Caco-2 (cell line): ENCODE data around the gene PPTC7. TPM values are rescaled to one million over a fixed set of nuclear protein-coding genes. Genes with fewer than 3 reads are reported as not detected.

ENCODE experiments used
- BruUV-seq: library from RNA; stranded (reverse); fragments of 400-500 nt; replicated peaks from 2 replicates; lab custom pipeline; 2021; lab: Mats Ljungman, UMichigan
- CTCF ChIA-PET: fragments of 300-600 bp; sonication (Branson Sonifier 250); formaldehyde crosslinking; loops from one replicate; lab custom pipeline; 2022; ENCODE audit warnings: antibody characterized with exemption; lab: Charles Lee
- POLR2A ChIA-PET: fragments of 300-600 bp; sonication (Branson Sonifier 250); formaldehyde crosslinking; loops from one replicate; lab custom pipeline; 2022; ENCODE audit warnings: antibody characterized with exemption; lab: Charles Lee
- DNase-seq, 2 experiments: peaks; one replicate each; pipeline versions ENCODE4 v3.0.0 to v3.0.0-alpha.2; 2020 to 2022
- H3K27me3 ChIP-seq: replicated peaks from 2 replicates; pipeline ENCODE4 v1.6.0; 2011; ENCODE audit warnings: low read length; ENCODE audit not compliant: control insufficient read depth, insufficient read depth
- H3K36me3 ChIP-seq: 2 replicates; pipeline ENCODE4 v1.5.1; 2011; ENCODE audit warnings: low read length; ENCODE audit not compliant: control insufficient read depth, insufficient read depth
- H3K4me1 ChIP-seq: fragments of 250-450 bp; sonication (Bioruptor Pico); 2 replicates; pipeline ENCODE4 v1.5.1; 2020; ENCODE audit warnings: mild to moderate bottlenecking
- H3K4me3 ChIP-seq: 2 replicates; pipeline ENCODE4 v1.5.1; 2011; ENCODE audit warnings: low read depth, mild to moderate bottlenecking, control low read depth, low read length
- H3K9me3 ChIP-seq: fragments of 250-450 bp; sonication (Bioruptor Pico); 2 replicates; pipeline ENCODE4 v1.5.1; 2020; ENCODE audit warnings: mild to moderate bottlenecking, moderate library complexity
- H3K27ac Mint-ChIP-seq: one replicate; pipeline ENCODE4 v1.8.0; 2022; ENCODE audit warnings: mixed read lengths; ENCODE audit not compliant: unreplicated experiment
- H3K27me3 Mint-ChIP-seq: one replicate; pipeline ENCODE4 v1.8.0; 2022; ENCODE audit warnings: mixed read lengths; ENCODE audit not compliant: insufficient read depth, unreplicated experiment
- H3K36me3 Mint-ChIP-seq: one replicate; pipeline ENCODE4 v1.8.0; 2022; ENCODE audit warnings: mild to moderate bottlenecking, mixed read lengths; ENCODE audit not compliant: insufficient read depth, unreplicated experiment
- H3K4me1 Mint-ChIP-seq: one replicate; pipeline ENCODE4 v1.8.0; 2022; ENCODE audit warnings: low read depth, mixed read lengths; ENCODE audit not compliant: unreplicated experiment
- H3K4me3 Mint-ChIP-seq: one replicate; pipeline ENCODE4 v1.8.0; 2022; ENCODE audit warnings: mild to moderate bottlenecking, moderate library complexity, mixed read lengths; ENCODE audit not compliant: unreplicated experiment
- H3K9me3 Mint-ChIP-seq: one replicate; pipeline ENCODE4 v1.8.0; 2022; ENCODE audit warnings: mixed read lengths; ENCODE audit not compliant: unreplicated experiment
- intact Hi-C: fragments of 100-400 bp; cut with micrococcal nuclease; formaldehyde crosslinking; loops from one replicate; pipeline ENCODE4 v1.10.0; 2022; ENCODE audit not compliant: unreplicated experiment
- total RNA-seq: library from RNA; stranded (reverse); gene quantifications from 2 replicates; pipeline ENCODE4 v1.2.3, GENCODE V29; 2022
- TF ChIP-seq, protein P1 (sequence below), 2 experiments: fragments of 200-600 bp in 1 of 2; IDR thresholded peaks; 1 replicate in 1 of 2; 2 replicates in 1 of 2; pipeline versions ENCODE4 v1.5.1 to v1.8.0; 2011 to 2022; ENCODE audit warnings: antibody characterized with exemption in 1 of 2, control low read depth in 1 of 2, inconsistent platforms in 1 of 2, low read depth in 1 of 2, low read length in 1 of 2, mild to moderate bottlenecking in 1 of 2, moderate library complexity in 1 of 2; ENCODE audit not compliant: insufficient read depth in 1 of 2, severe bottlenecking in 1 of 2, unreplicated experiment in 1 of 2

The PPTC7 gene
- total RNA-seq, 1 experiment from 2014 or later, result 19.0 TPM

DNA sequence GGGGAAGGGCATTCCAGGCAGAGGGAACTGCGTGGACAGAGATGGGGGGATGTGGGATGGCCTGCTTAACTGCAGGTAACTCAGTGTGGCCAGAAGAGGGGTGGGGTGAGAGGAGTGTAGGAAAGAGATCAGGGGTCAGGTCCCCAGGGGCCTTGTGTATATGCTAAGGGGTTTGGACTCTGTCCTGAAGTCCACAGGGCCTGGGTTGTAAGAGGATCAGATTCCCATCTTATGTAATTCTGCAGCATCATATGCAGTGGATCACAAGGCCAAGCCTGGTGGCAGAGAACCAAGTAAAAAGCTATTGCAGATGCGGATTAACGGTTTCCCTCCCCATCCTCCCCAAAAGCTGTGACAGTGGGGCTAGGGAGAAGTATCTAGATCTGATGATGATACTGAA lies 39.5 kb upstream of the PPTC7 start:
- POLR2A ChIA-PET, result no interaction called here
- no peaks in the 10 kb centered on the region for H3K9me3 ChIP-seq
- H3K4me3 Mint-ChIP-seq, result no peak overlapping the region

DNA sequence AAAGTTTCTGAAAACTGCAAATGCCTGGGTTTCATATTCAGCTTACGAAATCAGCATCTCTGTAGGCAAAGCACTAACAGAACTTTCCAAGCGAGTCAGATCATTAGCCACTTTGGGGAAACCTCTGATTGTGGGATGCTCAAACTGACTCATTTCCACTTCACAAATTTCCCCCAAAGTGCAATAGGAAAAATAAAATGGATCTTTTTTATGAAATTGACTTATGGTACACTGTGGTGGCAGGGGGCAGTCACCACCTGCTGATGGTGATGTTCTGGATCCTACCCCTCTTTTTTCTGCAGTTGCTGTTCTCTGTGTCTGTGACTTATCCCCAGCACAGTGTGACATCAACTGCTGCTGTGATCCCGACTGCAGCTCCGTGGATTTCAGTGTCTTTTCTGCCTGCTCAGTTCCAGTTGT lies 36.4 kb upstream of the PPTC7 start:
- intact Hi-C loops, result loop anchor here (1.0 kb wide), 1 partner anchor 79 kb away; no protein-coding TSS in a partner anchor
- Mint-ChIP-seq H3K4me1 (no peaks in the 10 kb centered on the region), H3K4me3 (no peak overlapping the region), H3K9me3 (no peaks in the 10 kb centered on the region), H3K36me3 (no peaks in the 10 kb centered on the region), H3K27ac (no peak overlapping the region), H3K27me3 (no peaks in the 10 kb centered on the region)
- H3K27me3 ChIP-seq, result no peaks in the 10 kb centered on the region
- no peak overlapping the region for H3K4me3 ChIP-seq
- no peaks in the 10 kb centered on the region for H3K4me1 ChIP-seq
- no peak for DNase-seq
- TF ChIP-seq, protein P1, sequence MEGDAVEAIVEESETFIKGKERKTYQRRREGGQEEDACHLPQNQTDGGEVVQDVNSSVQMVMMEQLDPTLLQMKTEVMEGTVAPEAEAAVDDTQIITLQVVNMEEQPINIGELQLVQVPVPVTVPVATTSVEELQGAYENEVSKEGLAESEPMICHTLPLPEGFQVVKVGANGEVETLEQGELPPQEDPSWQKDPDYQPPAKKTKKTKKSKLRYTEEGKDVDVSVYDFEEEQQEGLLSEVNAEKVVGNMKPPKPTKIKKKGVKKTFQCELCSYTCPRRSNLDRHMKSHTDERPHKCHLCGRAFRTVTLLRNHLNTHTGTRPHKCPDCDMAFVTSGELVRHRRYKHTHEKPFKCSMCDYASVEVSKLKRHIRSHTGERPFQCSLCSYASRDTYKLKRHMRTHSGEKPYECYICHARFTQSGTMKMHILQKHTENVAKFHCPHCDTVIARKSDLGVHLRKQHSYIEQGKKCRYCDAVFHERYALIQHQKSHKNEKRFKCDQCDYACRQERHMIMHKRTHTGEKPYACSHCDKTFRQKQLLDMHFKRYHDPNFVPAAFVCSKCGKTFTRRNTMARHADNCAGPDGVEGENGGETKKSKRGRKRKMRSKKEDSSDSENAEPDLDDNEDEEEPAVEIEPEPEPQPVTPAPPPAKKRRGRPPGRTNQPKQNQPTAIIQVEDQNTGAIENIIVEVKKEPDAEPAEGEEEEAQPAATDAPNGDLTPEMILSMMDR (IDR thresholded peaks at IDR 0.05; ENCODE audit: insufficient read depth in 1 of 2, low read depth in 1 of 2, low read length in 1 of 2, severe bottlenecking in 1 of 2, unreplicated experiment in 1 of 2), result no peak
- no peaks in the 10 kb centered on the region for H3K36me3 ChIP-seq
- no TSS peak for BruUV-seq
- POLR2A ChIA-PET, result interaction anchor here (0.6 kb wide), 1 partner anchor 1045 kb away, joined by 3 read pairs; no protein-coding TSS in a partner anchor
- no peaks in the 10 kb centered on the region for H3K9me3 ChIP-seq
- CTCF ChIA-PET, result no interaction called here

More for the DNA sequence above, 39.5 kb upstream of the PPTC7 start:
- Histone ChIP-seq H3K36me3 (no peaks in the 10 kb centered on the region), H3K4me1 (no peaks in the 10 kb centered on the region), H3K4me3 (no peak overlapping the region), H3K27me3 (no peaks in the 10 kb centered on the region)
- Mint-ChIP-seq H3K9me3 (no peaks in the 10 kb centered on the region), H3K27ac (no peak overlapping the region), H3K27me3 (no peaks in the 10 kb centered on the region), H3K4me1 (no peaks in the 10 kb centered on the region), H3K36me3 (no peaks in the 10 kb centered on the region)
- DNase-seq, result no peak
- CTCF ChIA-PET, result interaction anchor here (0.5 to 0.8 kb wide), 2 partner anchors 47 to 153 kb away, joined by 4 to 5 read pairs; no protein-coding TSS in a partner anchor
- TF ChIP-seq, protein P1 (IDR thresholded peaks at IDR 0.05; ENCODE audit: insufficient read depth in 1 of 2, low read depth in 1 of 2, low read length in 1 of 2, severe bottlenecking in 1 of 2, unreplicated experiment in 1 of 2), result no peak
- intact Hi-C loops, result no loop called here
- no TSS peak for BruUV-seq

DNA sequence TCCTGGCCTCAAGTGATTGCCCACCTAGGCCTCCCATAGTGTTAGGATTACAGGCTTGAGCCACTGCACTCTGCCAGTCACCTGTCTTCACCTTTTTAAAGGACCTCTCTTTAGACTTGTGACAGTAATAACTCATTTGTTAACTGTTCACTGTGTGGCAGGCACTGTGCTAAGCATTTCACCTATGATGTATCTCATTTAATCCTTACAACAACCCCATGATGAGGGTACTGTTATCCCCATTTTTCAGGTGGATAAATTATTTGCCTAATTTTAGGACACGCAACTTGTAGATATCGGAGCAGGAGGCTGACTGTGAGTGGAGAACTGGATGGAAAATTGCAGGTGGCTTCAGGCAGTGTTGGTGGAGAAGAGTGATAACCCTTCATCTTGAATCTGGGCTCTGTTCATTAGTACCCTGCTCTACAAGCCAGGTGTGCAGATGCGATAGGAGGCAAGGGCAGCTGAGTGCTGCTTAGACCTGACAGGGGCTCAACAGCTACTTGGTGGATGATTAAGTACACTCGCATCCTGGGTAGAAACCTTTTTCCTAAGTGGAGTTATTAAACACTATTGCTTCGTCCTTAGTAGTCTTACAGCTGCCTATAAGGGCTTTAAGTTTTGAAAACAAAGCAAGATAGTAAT lies 33.5 kb upstream of the PPTC7 start:
- no peak for DNase-seq
- Histone ChIP-seq H3K4me3 (no peak overlapping the region), H3K36me3 (no peaks in the 10 kb centered on the region), H3K27me3 (no peaks in the 10 kb centered on the region), H3K9me3 (no peaks in the 10 kb centered on the region), H3K4me1 (no peaks in the 10 kb centered on the region)
- ChIA-PET POLR2A (interaction anchor here (0.6 kb wide), 1 partner anchor 178 kb away, joined by 3 read pairs; no protein-coding TSS in a partner anchor), CTCF (interaction anchor here (1.0 kb wide), 1 partner anchor 167 kb away, joined by 7 read pairs; the partner anchor contains the start of gene ARPC3)
- BruUV-seq, result no TSS peak
- Mint-ChIP-seq H3K36me3 (no peaks in the 10 kb centered on the region), H3K27me3 (no peaks in the 10 kb centered on the region), H3K4me1 (no peaks in the 10 kb centered on the region), H3K4me3 (no peak overlapping the region), H3K9me3 (no peaks in the 10 kb centered on the region), H3K27ac (no peak overlapping the region)
- intact Hi-C loops, result no loop called here
- TF ChIP-seq, protein P1 (IDR thresholded peaks at IDR 0.05; ENCODE audit: insufficient read depth in 1 of 2, low read depth in 1 of 2, low read length in 1 of 2, severe bottlenecking in 1 of 2, unreplicated experiment in 1 of 2), result no peak
